DND-41 (cell line): ENCODE data around the gene NAT10.

Experiments used
- ATAC-seq: fragments of 200-7000 bp; cut with Tn5 transposase; 3 replicates; pipeline ENCODE4 v1.9.1; 2021; ENCODE audit warnings: low read depth; ENCODE audit not compliant: insufficient read depth
- DNase-seq: peaks from one replicate; pipeline ENCODE4 v3.0.0-alpha.2; 2020
- H2AFZ ChIP-seq: 2 replicates; pipeline ENCODE4 v1.6.0; 2012; ENCODE audit warnings: low read depth, low read length
- H3K27ac ChIP-seq: 2 replicates; pipeline ENCODE4 v1.5.1; 2012; ENCODE audit warnings: low read length, inconsistent platforms
- H3K27me3 ChIP-seq: fragments of 200-600 bp; sonication (generic); 2 replicates; pipeline ENCODE4 v1.6.0; 2012; ENCODE audit warnings: low read length, mild to moderate bottlenecking, inconsistent platforms; ENCODE audit not compliant: insufficient read depth, poor library complexity
- H3K36me3 ChIP-seq: 2 replicates; pipeline ENCODE4 v1.5.1; 2012; ENCODE audit warnings: low read length, inconsistent platforms; ENCODE audit not compliant: insufficient read depth
- H3K4me1 ChIP-seq: 2 replicates; pipeline ENCODE4 v1.5.1; 2012; ENCODE audit warnings: mild to moderate bottlenecking, low read length; ENCODE audit not compliant: insufficient read depth
- H3K4me2 ChIP-seq: 2 replicates; pipeline ENCODE4 v1.6.0; 2012; ENCODE audit warnings: mild to moderate bottlenecking, moderate library complexity, low read length, inconsistent platforms; ENCODE audit not compliant: insufficient read depth
- H3K4me3 ChIP-seq, 2 experiments: fragments of 200-600 bp in 1 of 2; shearing (Covaris generic) in 1 of 2; 2 replicates each; pipeline ENCODE4 v1.5.1; 2012 to 2016; ENCODE audit warnings: inconsistent platforms in 2 of 2, low read length in 2 of 2, mild to moderate bottlenecking in 2 of 2, low read depth in 1 of 2, moderate library complexity in 1 of 2
- H3K79me2 ChIP-seq: 2 replicates; pipeline ENCODE4 v1.6.0; 2012; ENCODE audit warnings: low read length, inconsistent platforms; ENCODE audit not compliant: insufficient read depth
- H3K9ac ChIP-seq: 2 replicates; pipeline ENCODE4 v1.6.0; 2012; ENCODE audit warnings: low read depth, mild to moderate bottlenecking, inconsistent platforms, low read length, moderate library complexity
- H3K9me3 ChIP-seq: 2 replicates; pipeline ENCODE4 v1.5.1; 2012; ENCODE audit warnings: low read length, moderate library complexity, mild to moderate bottlenecking, inconsistent platforms; ENCODE audit not compliant: insufficient read depth, severe bottlenecking
- H4K20me1 ChIP-seq: 2 replicates; pipeline ENCODE4 v1.6.0; 2012; ENCODE audit warnings: low read length; ENCODE audit not compliant: insufficient read depth
- EZH2 ChIP-seq: IDR thresholded peaks from 3 replicates; pipeline ENCODE4 v1.6.1; 2012; ENCODE audit warnings: borderline replicate concordance, low read depth, mild to moderate bottlenecking, moderate library complexity, low read length, inconsistent platforms; ENCODE audit not compliant: severe bottlenecking
- TF ChIP-seq, protein P1 (sequence below): IDR thresholded peaks from 2 replicates; pipeline ENCODE4 v1.5.1; 2012; ENCODE audit warnings: borderline replicate concordance, low read length, moderate library complexity, mild to moderate bottlenecking; ENCODE audit not compliant: poor library complexity, severe bottlenecking; ENCODE audit errors: extremely low read depth

NAT10 gene

GRCh38 chr11:34124885-34125668 is 19.6 kb downstream of the NAT10 start:
- no peak overlapping the region for H2AFZ ChIP-seq
- H3K79me2 ChIP-seq = no peaks in the 10 kb centered on the region
- no peak overlapping the region for H3K4me3 ChIP-seq
- no peak overlapping the region for H3K4me2 ChIP-seq
- no peak for ATAC-seq
- H3K27ac ChIP-seq = no peak overlapping the region
- H3K9me3 ChIP-seq = no peaks in the 10 kb centered on the region
- no peaks in the 10 kb centered on the region for H3K27me3 ChIP-seq
- TF ChIP-seq EZH2 = no peak
- TF ChIP-seq, protein P1, sequence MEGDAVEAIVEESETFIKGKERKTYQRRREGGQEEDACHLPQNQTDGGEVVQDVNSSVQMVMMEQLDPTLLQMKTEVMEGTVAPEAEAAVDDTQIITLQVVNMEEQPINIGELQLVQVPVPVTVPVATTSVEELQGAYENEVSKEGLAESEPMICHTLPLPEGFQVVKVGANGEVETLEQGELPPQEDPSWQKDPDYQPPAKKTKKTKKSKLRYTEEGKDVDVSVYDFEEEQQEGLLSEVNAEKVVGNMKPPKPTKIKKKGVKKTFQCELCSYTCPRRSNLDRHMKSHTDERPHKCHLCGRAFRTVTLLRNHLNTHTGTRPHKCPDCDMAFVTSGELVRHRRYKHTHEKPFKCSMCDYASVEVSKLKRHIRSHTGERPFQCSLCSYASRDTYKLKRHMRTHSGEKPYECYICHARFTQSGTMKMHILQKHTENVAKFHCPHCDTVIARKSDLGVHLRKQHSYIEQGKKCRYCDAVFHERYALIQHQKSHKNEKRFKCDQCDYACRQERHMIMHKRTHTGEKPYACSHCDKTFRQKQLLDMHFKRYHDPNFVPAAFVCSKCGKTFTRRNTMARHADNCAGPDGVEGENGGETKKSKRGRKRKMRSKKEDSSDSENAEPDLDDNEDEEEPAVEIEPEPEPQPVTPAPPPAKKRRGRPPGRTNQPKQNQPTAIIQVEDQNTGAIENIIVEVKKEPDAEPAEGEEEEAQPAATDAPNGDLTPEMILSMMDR = no peak
- H3K36me3 ChIP-seq = peaks cover 85% of the 10 kb centered on the region
- no peaks in the 10 kb centered on the region for H3K4me1 ChIP-seq
- no peak overlapping the region for H3K9ac ChIP-seq
- H4K20me1 ChIP-seq = 0 out of 2 replicates have a peak, but pooled peaks cover 3% of the 10 kb centered on the region
- no peak for DNase-seq

GRCh38 chr11:34126959-34127848 is 21.8 kb downstream of the NAT10 start:
- TF ChIP-seq, protein P1 = no peak
- TF ChIP-seq EZH2 = no peak
- H3K4me1 ChIP-seq = no peaks in the 10 kb centered on the region
- H3K27ac ChIP-seq = no peak overlapping the region
- H3K79me2 ChIP-seq = no peaks in the 10 kb centered on the region
- DNase-seq (no peak), ATAC-seq (no peak)
- H3K4me2 ChIP-seq = no peak overlapping the region
- no peaks in the 10 kb centered on the region for H4K20me1 ChIP-seq
- H3K9ac ChIP-seq = no peak overlapping the region
- no peaks in the 10 kb centered on the region for H3K9me3 ChIP-seq
- no peaks in the 10 kb centered on the region for H3K27me3 ChIP-seq
- peaks cover 88% of the 10 kb centered on the region for H3K36me3 ChIP-seq
- H2AFZ ChIP-seq = no peak overlapping the region
- no peak overlapping the region for H3K4me3 ChIP-seq

DNA sequence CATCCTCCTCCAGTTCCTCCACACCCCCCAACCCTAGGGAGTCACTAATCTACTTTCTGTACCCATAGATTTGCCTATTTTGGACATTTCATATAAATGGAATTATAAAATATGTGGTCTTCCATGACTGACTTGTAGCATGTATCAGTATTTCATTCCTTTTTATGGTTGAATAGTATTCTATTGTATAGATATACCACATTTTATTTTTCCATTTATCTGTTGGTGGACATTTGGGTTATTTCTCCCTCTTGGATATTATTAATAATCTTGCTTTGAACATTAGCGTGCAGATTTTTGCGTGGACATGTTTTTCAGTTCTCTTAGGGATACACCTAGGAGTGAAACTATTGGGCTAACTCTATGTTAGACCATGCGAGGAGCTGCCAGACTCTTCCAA is 23.4 kb downstream of the NAT10 start:
- H3K27ac ChIP-seq = no peak overlapping the region
- DNase-seq (no peak), ATAC-seq (no peak)
- no peaks in the 10 kb centered on the region for H3K4me1 ChIP-seq
- H3K4me2 ChIP-seq = no peak overlapping the region
- no peak overlapping the region for H3K9ac ChIP-seq
- no peak overlapping the region for H3K4me3 ChIP-seq
- no peaks in the 10 kb centered on the region for H3K79me2 ChIP-seq
- H2AFZ ChIP-seq = no peak overlapping the region
- peaks cover 87% of the 10 kb centered on the region for H3K36me3 ChIP-seq
- H3K27me3 ChIP-seq = no peaks in the 10 kb centered on the region
- TF ChIP-seq, protein P1 = no peak
- TF ChIP-seq EZH2 = no peak
- no peaks in the 10 kb centered on the region for H4K20me1 ChIP-seq
- H3K9me3 ChIP-seq = no peaks in the 10 kb centered on the region
